ENCODE data around the gene ZNF536.

The ZNF536 gene

GRCh38 chr19:30333291-30334065 is 38.7 kb upstream of the ZNF536 start:
- H3K27me3 ChIP-seq (replicated peaks; ENCODE audit: control insufficient read depth, insufficient read depth, low read length), result no peaks in the 10 kb centered on the region
- no peaks in the 10 kb centered on the region for H3K9me3 ChIP-seq (ENCODE audit: control insufficient read depth, low read length)
- no peaks in the 10 kb centered on the region for H3K4me1 ChIP-seq (ENCODE audit: control insufficient read depth, insufficient read depth, low read length)
- no peak overlapping the region for H3K4me3 ChIP-seq (ENCODE audit: low read length)
- H3K9ac ChIP-seq (ENCODE audit: low read length), result no peak overlapping the region
- no peaks in the 10 kb centered on the region for H3K36me3 ChIP-seq (ENCODE audit: control insufficient read depth, insufficient read depth, low read length, severe bottlenecking)
- no peak for DNase-seq (ENCODE audit: low read depth)

- Histone ChIP-seq H3K4me3 (ENCODE audit: low read length) (no peak overlapping the region), H3K27me3 (replicated peaks; ENCODE audit: control insufficient read depth, insufficient read depth, low read length) (no peaks in the 10 kb centered on the region), H3K36me3 (ENCODE audit: control insufficient read depth, insufficient read depth, low read length, severe bottlenecking) (no peaks in the 10 kb centered on the region), H3K4me1 (ENCODE audit: control insufficient read depth, insufficient read depth, low read length) (no peaks in the 10 kb centered on the region), H3K9ac (ENCODE audit: low read length) (no peak overlapping the region), H3K9me3 (ENCODE audit: control insufficient read depth, low read length) (no peaks in the 10 kb centered on the region)
- no peak for DNase-seq (ENCODE audit: low read depth)
Measured at GRCh38 chr19:30334841-30335240, 37.3 kb upstream of the ZNF536 start.

- Histone ChIP-seq H3K4me1 (ENCODE audit: control insufficient read depth, insufficient read depth, low read length) (no peaks in the 10 kb centered on the region), H3K36me3 (ENCODE audit: control insufficient read depth, insufficient read depth, low read length, severe bottlenecking) (no peaks in the 10 kb centered on the region), H3K9me3 (ENCODE audit: control insufficient read depth, low read length) (no peaks in the 10 kb centered on the region), H3K27me3 (replicated peaks; ENCODE audit: control insufficient read depth, insufficient read depth, low read length) (no peaks in the 10 kb centered on the region), H3K9ac (ENCODE audit: low read length) (no peak overlapping the region), H3K4me3 (ENCODE audit: low read length) (no peak overlapping the region)
- no peak for DNase-seq (ENCODE audit: low read depth)
Measured at GRCh38 chr19:30335306-30335886, 36.8 kb upstream of the ZNF536 start.

- DNase-seq (ENCODE audit: low read depth), result no peak
- H3K36me3 ChIP-seq (ENCODE audit: control insufficient read depth, insufficient read depth, low read length, severe bottlenecking), result no peaks in the 10 kb centered on the region
- H3K4me1 ChIP-seq (ENCODE audit: control insufficient read depth, insufficient read depth, low read length), result peaks cover 2% of the 10 kb centered on the region
- no peak overlapping the region for H3K4me3 ChIP-seq (ENCODE audit: low read length)
- H3K9me3 ChIP-seq (ENCODE audit: control insufficient read depth, low read length), result no peaks in the 10 kb centered on the region
- H3K9ac ChIP-seq (ENCODE audit: low read length), result no peak overlapping the region
- no peaks in the 10 kb centered on the region for H3K27me3 ChIP-seq (replicated peaks; ENCODE audit: control insufficient read depth, insufficient read depth, low read length)
Measured at GRCh38 chr19:30336290-30336689, 35.9 kb upstream of the ZNF536 start.

- H3K4me1 ChIP-seq (ENCODE audit: control insufficient read depth, insufficient read depth, low read length), result peaks cover 4% of the 10 kb centered on the region
- no peaks in the 10 kb centered on the region for H3K9me3 ChIP-seq (ENCODE audit: control insufficient read depth, low read length)
- no peaks in the 10 kb centered on the region for H3K27me3 ChIP-seq (replicated peaks; ENCODE audit: control insufficient read depth, insufficient read depth, low read length)
- no peaks in the 10 kb centered on the region for H3K36me3 ChIP-seq (ENCODE audit: control insufficient read depth, insufficient read depth, low read length, severe bottlenecking)
- H3K4me3 ChIP-seq (ENCODE audit: low read length), result no peak overlapping the region
- DNase-seq (ENCODE audit: low read depth), result no peak
- no peak overlapping the region for H3K9ac ChIP-seq (ENCODE audit: low read length)
Measured at GRCh38 chr19:30338041-30338456, 34.1 kb upstream of the ZNF536 start.

- H3K36me3 ChIP-seq (ENCODE audit: control insufficient read depth, insufficient read depth, low read length, severe bottlenecking), result no peaks in the 10 kb centered on the region
- DNase-seq (ENCODE audit: low read depth), result no peak
Measured at GRCh38 chr19:30338878-30339623, 33.1 kb upstream of the ZNF536 start.

GRCh38 chr19:30339624-30340525 is 32.3 kb upstream of the ZNF536 start:
- Histone ChIP-seq H3K4me1 (ENCODE audit: control insufficient read depth, insufficient read depth, low read length) (peaks cover 4% of the 10 kb centered on the region), H3K9me3 (ENCODE audit: control insufficient read depth, low read length) (no peaks in the 10 kb centered on the region), H3K4me3 (ENCODE audit: low read length) (no peak overlapping the region), H3K36me3 (ENCODE audit: control insufficient read depth, insufficient read depth, low read length, severe bottlenecking) (no peaks in the 10 kb centered on the region), H3K9ac (ENCODE audit: low read length) (no peak overlapping the region), H3K27me3 (replicated peaks; ENCODE audit: control insufficient read depth, insufficient read depth, low read length) (no peaks in the 10 kb centered on the region)
- DNase-seq (ENCODE audit: low read depth), result no peak

More at GRCh38 chr19:30338878-30339623, 33.1 kb upstream of the ZNF536 start:
- peaks cover 4% of the 10 kb centered on the region for H3K4me1 ChIP-seq (ENCODE audit: control insufficient read depth, insufficient read depth, low read length)
- no peak overlapping the region for H3K4me3 ChIP-seq (ENCODE audit: low read length)
- no peaks in the 10 kb centered on the region for H3K9me3 ChIP-seq (ENCODE audit: control insufficient read depth, low read length)
- H3K27me3 ChIP-seq (replicated peaks; ENCODE audit: control insufficient read depth, insufficient read depth, low read length), result no peaks in the 10 kb centered on the region
- H3K9ac ChIP-seq (ENCODE audit: low read length), result no peak overlapping the region

GRCh38 chr19:30340771-30341561 is 31.2 kb upstream of the ZNF536 start:
- DNase-seq (ENCODE audit: low read depth), result no peak
- H3K4me1 ChIP-seq (ENCODE audit: control insufficient read depth, insufficient read depth, low read length), result peaks cover 4% of the 10 kb centered on the region
- no peak overlapping the region for H3K4me3 ChIP-seq (ENCODE audit: low read length)
- H3K36me3 ChIP-seq (ENCODE audit: control insufficient read depth, insufficient read depth, low read length, severe bottlenecking), result no peaks in the 10 kb centered on the region
- no peaks in the 10 kb centered on the region for H3K9me3 ChIP-seq (ENCODE audit: control insufficient read depth, low read length)
- no peaks in the 10 kb centered on the region for H3K27me3 ChIP-seq (replicated peaks; ENCODE audit: control insufficient read depth, insufficient read depth, low read length)
- H3K9ac ChIP-seq (ENCODE audit: low read length), result no peak overlapping the region

GRCh38 chr19:30341611-30342201 is 30.5 kb upstream of the ZNF536 start:
- Histone ChIP-seq H3K4me3 (ENCODE audit: low read length) (no peak overlapping the region), H3K9ac (ENCODE audit: low read length) (no peak overlapping the region), H3K9me3 (ENCODE audit: control insufficient read depth, low read length) (no peaks in the 10 kb centered on the region), H3K4me1 (ENCODE audit: control insufficient read depth, insufficient read depth, low read length) (peaks cover 4% of the 10 kb centered on the region), H3K36me3 (ENCODE audit: control insufficient read depth, insufficient read depth, low read length, severe bottlenecking) (no peaks in the 10 kb centered on the region), H3K27me3 (replicated peaks; ENCODE audit: control insufficient read depth, insufficient read depth, low read length) (no peaks in the 10 kb centered on the region)
- DNase-seq (ENCODE audit: low read depth), result no peak

- no peaks in the 10 kb centered on the region for H3K9me3 ChIP-seq (ENCODE audit: control insufficient read depth, low read length)
- no peak for DNase-seq (ENCODE audit: low read depth)
- no peaks in the 10 kb centered on the region for H3K27me3 ChIP-seq (replicated peaks; ENCODE audit: control insufficient read depth, insufficient read depth, low read length)
Measured at GRCh38 chr19:30342901-30343300, 29.3 kb upstream of the ZNF536 start.

More at GRCh38 chr19:30342901-30343300, 29.3 kb upstream of the ZNF536 start:
- Histone ChIP-seq H3K4me3 (ENCODE audit: low read length) (no peak overlapping the region), H3K4me1 (ENCODE audit: control insufficient read depth, insufficient read depth, low read length) (peaks cover 4% of the 10 kb centered on the region), H3K36me3 (ENCODE audit: control insufficient read depth, insufficient read depth, low read length, severe bottlenecking) (no peaks in the 10 kb centered on the region), H3K9ac (ENCODE audit: low read length) (no peak overlapping the region)

All from adipocyte (in vitro differentiated cells).